ENCODE data around the gene MIDN. TPM values are rescaled to one million over a fixed set of nuclear protein-coding genes. Genes with fewer than 3 reads are reported as not detected.

The MIDN gene
- total RNA-seq, 4 donors from 2014 or later = 89.0 to 153 (median 105) TPM

DNA sequence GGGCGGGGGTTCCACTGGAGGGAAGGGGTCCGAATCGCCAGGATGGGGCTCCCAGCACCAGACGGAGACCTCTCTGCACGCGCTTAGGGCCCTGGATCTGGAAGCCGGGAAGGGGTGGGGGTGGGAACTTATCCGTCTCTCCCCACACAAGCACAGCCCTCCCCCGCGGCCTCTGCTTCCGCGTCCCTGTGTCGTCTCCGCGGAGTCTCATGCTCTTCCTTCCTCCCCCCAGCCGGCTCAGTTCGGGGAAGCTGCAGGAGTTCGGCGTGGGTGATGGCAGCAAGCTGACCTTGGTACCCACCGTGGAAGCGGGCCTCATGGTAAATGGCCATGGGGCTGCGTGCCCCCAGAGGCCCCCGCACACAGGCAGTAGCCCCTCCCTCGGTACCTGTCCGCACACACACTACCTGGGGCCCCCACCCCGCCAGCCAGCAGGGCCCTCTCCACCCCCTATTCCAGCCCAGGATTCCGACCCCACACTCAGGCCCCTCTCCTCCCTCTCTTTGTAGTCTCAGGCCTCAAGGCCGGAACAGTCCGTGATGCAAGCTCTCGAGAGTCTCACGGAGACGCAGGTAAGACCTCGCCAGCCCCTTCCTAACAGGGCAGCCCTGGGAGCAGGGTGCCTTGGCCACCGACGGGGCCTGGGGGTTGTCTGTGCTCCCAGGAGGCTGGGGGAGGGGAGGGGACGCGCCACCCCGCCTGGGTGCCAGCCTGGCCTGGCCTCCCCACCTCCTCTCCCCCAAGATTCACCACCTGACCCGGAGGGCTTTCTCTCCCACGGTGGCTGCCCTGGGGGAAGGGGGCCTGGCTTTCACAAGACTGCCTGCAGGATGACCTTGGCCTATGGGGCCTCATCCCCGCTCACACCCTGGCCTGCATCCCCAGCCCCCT, 3.2 kb downstream of the MIDN start:
- no peak for TF ChIP-seq EP300 (IDR thresholded peaks at IDR 0.05)
- TF ChIP-seq POLR2A (IDR thresholded peaks at IDR 0.05) = no peak
- TF ChIP-seq CTCF (IDR thresholded peaks at IDR 0.05) = no peak
- peak in 1 of 3 donors; percentile 11 for TF ChIP-seq POLR2AphosphoS5 (IDR thresholded peaks at IDR 0.05)
- no peaks in the 10 kb centered on the region for H3K9me3 ChIP-seq
- H3K36me3 ChIP-seq = peaks cover 50% of the 10 kb centered on the region
- H3K27ac ChIP-seq = peak overlapping the region; percentile 99
- no peaks in the 10 kb centered on the region for H3K27me3 ChIP-seq
- peaks cover 69% of the 10 kb centered on the region for H3K4me1 ChIP-seq
- WGBS = 2% methylated on average over 31 of the region's 41 CpGs
- DNase-seq (ENCODE audit: low spot score in 2 of 2) = peak; percentile 90 to 93
- H3K4me3 ChIP-seq = peak overlapping the region; percentile 92

GRCh38 chr19:1252221-1252820, 3.9 kb downstream of the MIDN start:
- TF ChIP-seq POLR2AphosphoS5 (IDR thresholded peaks at IDR 0.05) (peak in 2 of 3 donors; percentile 62 to 68), EP300 (IDR thresholded peaks at IDR 0.05) (no peak)
- peak; percentile 95 for DNase-seq (ENCODE audit: low spot score in 2 of 2)
- H3K27me3 ChIP-seq = no peaks in the 10 kb centered on the region
- no peaks in the 10 kb centered on the region for H3K9me3 ChIP-seq
- H3K4me3 ChIP-seq = peak overlapping the region; percentile 92
- peaks cover 57% of the 10 kb centered on the region for H3K36me3 ChIP-seq
- 0% methylated on average over 22 of the region's 30 CpGs for WGBS
- peak overlapping the region; percentile 99 for H3K27ac ChIP-seq
- H3K4me1 ChIP-seq = peaks cover 69% of the 10 kb centered on the region

- peak; percentile 96 for DNase-seq (ENCODE audit: low spot score in 2 of 2)
- H3K9me3 ChIP-seq = no peaks in the 10 kb centered on the region
- no CpG with 5 or more reads among the region's 26 CpGs for WGBS
- H3K27ac ChIP-seq = peak overlapping the region; percentile 99
- H3K4me1 ChIP-seq = peaks cover 69% of the 10 kb centered on the region
- peak overlapping the region; percentile 92 for H3K4me3 ChIP-seq
- no peaks in the 10 kb centered on the region for H3K27me3 ChIP-seq
- H3K36me3 ChIP-seq = peaks cover 64% of the 10 kb centered on the region
- TF ChIP-seq EP300 (IDR thresholded peaks at IDR 0.05) (no peak), POLR2A (IDR thresholded peaks at IDR 0.05) (no peak), POLR2AphosphoS5 (IDR thresholded peaks at IDR 0.05) (no peak), CTCF (IDR thresholded peaks at IDR 0.05) (no peak)
These were observed 4.6 kb downstream of the MIDN start for GRCh38 chr19:1252821-1253513.

DNA sequence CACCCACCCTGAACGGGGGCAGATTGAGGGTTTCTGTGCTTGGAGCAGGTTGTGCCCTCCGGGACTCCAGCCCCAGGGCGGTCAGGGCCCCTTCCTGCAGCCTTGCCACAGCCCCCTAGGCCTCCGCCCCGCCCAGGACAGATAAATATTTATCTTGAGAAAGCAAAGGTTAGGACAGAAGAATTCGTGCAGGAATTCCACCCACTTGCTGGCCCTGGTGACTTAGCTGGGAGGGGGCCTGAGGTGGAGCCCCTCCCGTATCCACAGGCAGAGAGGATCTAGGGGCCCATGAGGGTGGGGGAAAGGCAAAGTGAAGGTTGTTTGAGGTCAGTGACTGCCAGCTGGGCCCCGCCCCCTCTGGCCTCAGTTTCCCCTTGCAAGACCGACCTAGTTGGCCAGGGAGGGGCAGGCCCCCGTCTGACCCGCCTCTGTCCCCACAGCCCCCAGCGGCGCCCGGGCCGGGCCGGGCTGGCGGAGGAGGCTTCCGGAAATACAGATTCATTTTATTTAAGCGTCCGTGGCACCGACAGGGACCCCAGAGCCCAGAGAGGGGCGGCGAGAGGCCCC, 5.2 kb downstream of the MIDN start:
- TF ChIP-seq POLR2AphosphoS5 (IDR thresholded peaks at IDR 0.05) = peak in 1 of 3 donors; percentile 44
- TF ChIP-seq CTCF (IDR thresholded peaks at IDR 0.05) = no peak
- no peak for TF ChIP-seq POLR2A (IDR thresholded peaks at IDR 0.05)

DNA sequence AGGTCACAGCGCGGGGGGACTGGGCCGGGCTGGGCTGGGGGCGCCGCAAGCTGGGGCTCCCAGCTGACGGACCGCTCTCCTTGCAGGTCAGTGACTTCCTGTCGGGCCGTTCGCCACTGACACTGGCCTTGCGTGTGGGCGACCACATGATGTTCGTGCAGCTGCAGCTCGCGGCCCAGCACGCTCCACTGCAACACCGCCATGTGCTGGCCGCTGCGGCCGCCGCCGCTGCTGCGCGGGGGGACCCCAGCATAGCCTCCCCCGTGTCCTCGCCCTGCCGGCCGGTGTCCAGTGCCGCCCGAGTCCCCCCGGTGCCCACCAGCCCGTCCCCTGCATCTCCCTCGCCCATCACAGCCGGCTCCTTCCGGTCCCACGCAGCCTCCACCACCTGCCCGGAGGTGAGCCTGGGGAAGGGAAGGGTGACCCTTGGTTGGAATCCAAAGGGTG, 5.7 kb downstream of the MIDN start:
- peaks cover 76% of the 10 kb centered on the region for H3K4me1 ChIP-seq
- DNase-seq (ENCODE audit: low spot score in 2 of 2) = no peak
- peaks cover 67% of the 10 kb centered on the region for H3K36me3 ChIP-seq
- WGBS = no CpG with 5 or more reads among the region's 37 CpGs
- no peaks in the 10 kb centered on the region for H3K9me3 ChIP-seq
- no peaks in the 10 kb centered on the region for H3K27me3 ChIP-seq
- peak overlapping the region; percentile 92 for H3K4me3 ChIP-seq
- peak overlapping the region; percentile 99 for H3K27ac ChIP-seq
- no peak for TF ChIP-seq EP300 (IDR thresholded peaks at IDR 0.05)
- TF ChIP-seq POLR2A (IDR thresholded peaks at IDR 0.05) = no peak
- TF ChIP-seq POLR2AphosphoS5 (IDR thresholded peaks at IDR 0.05) = no peak
- no peak for TF ChIP-seq CTCF (IDR thresholded peaks at IDR 0.05)

More for the DNA sequence above, 5.2 kb downstream of the MIDN start:
- Histone ChIP-seq H3K9me3 (no peaks in the 10 kb centered on the region), H3K27ac (peak overlapping the region; percentile 99), H3K36me3 (peaks cover 67% of the 10 kb centered on the region), H3K4me1 (peaks cover 71% of the 10 kb centered on the region), H3K27me3 (no peaks in the 10 kb centered on the region), H3K4me3 (peak overlapping the region; percentile 92)
- DNase-seq (ENCODE audit: low spot score in 2 of 2) = peak in 1 of 2 donors; percentile 78
- WGBS = 23% methylated on average over 17 of the region's 23 CpGs

Measured in suprapubic skin (tissue), 4 donors.